Brain microvascular endothelial cell (primary cell): ENCODE results near the gene TSPAN1.

Experiments used
- DNase-seq: peaks from one replicate; pipeline ENCODE4 v3.0.0-alpha.2; 2020
- H3K27ac ChIP-seq: fragments of 250-450 bp; sonication (Bioruptor Pico); 2 replicates; pipeline ENCODE4 v1.5.1; 2020; ENCODE audit warnings: mild to moderate bottlenecking, moderate library complexity
- H3K27me3 ChIP-seq: fragments of 250-450 bp; sonication (Bioruptor Pico); replicated peaks from 2 replicates; pipeline ENCODE4 v1.5.1; 2020; ENCODE audit warnings: mild to moderate bottlenecking
- H3K36me3 ChIP-seq: fragments of 250-450 bp; sonication (Bioruptor Pico); replicated peaks from 2 replicates; pipeline ENCODE4 v1.5.1; 2020; ENCODE audit warnings: mild to moderate bottlenecking
- H3K4me3 ChIP-seq: 2 replicates; pipeline ENCODE4 v1.5.1; 2011; ENCODE audit warnings: low read depth, mild to moderate bottlenecking, control low read depth, low read length, moderate library complexity
- in situ Hi-C: cut with HindIII; loops from 2 replicates; pipeline ENCODE4 v1.10.0; 2017; ENCODE audit warnings: low sequenced_read_pairs, low pct_ligation_motif_present
- TF ChIP-seq, protein P1 (sequence below): IDR thresholded peaks from 2 replicates; pipeline ENCODE4 v1.5.1; 2011; ENCODE audit warnings: low read depth, mild to moderate bottlenecking, moderate library complexity, low read length, control low read depth, inconsistent platforms; ENCODE audit errors: missing control alignments

Gene TSPAN1, protein sequence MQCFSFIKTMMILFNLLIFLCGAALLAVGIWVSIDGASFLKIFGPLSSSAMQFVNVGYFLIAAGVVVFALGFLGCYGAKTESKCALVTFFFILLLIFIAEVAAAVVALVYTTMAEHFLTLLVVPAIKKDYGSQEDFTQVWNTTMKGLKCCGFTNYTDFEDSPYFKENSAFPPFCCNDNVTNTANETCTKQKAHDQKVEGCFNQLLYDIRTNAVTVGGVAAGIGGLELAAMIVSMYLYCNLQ

DNA sequence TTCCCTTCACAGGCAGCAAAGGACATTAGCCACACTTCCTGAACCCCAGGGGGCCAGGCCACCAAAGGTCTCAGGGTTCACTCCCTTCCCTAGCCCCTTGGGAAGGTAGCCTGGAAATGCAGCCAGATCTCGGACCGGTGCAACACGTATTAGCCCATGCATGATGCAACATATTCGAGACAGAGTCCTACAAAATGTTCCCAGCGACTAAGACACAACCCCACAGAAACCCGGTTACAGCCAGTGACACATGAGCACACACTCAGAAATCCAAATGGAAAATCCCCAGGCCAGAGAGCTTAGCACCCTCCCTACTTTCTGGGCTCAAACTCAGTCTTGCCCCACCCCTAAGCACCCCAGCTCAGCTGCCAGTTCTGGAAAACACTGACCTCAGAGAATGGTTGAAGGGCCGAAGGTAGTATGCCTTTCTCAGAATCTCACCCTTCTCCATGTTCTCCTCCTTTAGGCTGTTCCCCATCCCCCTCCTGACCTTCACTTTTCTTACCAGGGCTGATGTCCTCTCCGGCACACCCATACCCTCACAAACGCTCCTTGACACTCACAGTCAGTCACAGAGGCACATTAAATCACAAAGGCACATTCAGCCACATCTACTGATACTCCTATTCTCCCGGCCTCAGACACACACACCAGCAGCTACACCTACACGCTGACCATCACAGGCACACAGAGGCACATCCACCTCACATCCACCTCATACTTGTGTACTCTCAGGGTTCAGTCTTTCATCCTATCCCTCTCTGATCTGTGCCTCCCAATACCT is at the start of gene TSPAN1:
TSPAN1 (plus strand) TSS at position 640 of the 784 bp plus-strand sequence. CDS start 6,021 bp downstream, outside the sequence.
- Histone ChIP-seq H3K36me3 (no peaks in the 10 kb centered on the region), H3K27me3 (no peaks in the 10 kb centered on the region), H3K4me3 (no peak within 1 kb of the TSS), H3K27ac (no peak within 1 kb of the TSS)
- DNase-seq = no peak
- TF ChIP-seq, protein P1, sequence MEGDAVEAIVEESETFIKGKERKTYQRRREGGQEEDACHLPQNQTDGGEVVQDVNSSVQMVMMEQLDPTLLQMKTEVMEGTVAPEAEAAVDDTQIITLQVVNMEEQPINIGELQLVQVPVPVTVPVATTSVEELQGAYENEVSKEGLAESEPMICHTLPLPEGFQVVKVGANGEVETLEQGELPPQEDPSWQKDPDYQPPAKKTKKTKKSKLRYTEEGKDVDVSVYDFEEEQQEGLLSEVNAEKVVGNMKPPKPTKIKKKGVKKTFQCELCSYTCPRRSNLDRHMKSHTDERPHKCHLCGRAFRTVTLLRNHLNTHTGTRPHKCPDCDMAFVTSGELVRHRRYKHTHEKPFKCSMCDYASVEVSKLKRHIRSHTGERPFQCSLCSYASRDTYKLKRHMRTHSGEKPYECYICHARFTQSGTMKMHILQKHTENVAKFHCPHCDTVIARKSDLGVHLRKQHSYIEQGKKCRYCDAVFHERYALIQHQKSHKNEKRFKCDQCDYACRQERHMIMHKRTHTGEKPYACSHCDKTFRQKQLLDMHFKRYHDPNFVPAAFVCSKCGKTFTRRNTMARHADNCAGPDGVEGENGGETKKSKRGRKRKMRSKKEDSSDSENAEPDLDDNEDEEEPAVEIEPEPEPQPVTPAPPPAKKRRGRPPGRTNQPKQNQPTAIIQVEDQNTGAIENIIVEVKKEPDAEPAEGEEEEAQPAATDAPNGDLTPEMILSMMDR = no peak
- in situ Hi-C loops = no loop called here

DNA sequence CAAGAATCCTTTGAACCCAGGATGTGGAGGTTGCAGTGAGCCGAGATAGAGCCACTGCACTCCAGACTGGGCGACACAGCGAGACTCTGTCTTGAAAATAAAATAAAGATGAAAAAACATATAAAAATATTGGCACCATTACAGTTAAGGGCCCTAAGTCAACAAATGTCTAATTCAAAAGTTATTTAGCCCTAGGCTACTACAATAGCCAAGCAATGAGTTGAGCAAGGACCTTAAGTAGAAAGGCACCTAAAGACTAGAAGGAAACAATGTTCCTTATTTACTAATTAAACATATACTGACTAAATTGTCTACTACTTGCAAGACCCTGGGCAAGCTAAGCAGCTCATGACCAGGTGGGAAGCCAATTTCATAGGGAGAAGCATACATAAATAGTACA is 46.5 kb upstream of the TSPAN1 start:
- Histone ChIP-seq H3K4me3 (no peak overlapping the region), H3K27ac (no peak overlapping the region), H3K36me3 (no peaks in the 10 kb centered on the region), H3K27me3 (no peaks in the 10 kb centered on the region)
- in situ Hi-C loops = no loop called here
- TF ChIP-seq, protein P1 = no peak
- no peak for DNase-seq

DNA sequence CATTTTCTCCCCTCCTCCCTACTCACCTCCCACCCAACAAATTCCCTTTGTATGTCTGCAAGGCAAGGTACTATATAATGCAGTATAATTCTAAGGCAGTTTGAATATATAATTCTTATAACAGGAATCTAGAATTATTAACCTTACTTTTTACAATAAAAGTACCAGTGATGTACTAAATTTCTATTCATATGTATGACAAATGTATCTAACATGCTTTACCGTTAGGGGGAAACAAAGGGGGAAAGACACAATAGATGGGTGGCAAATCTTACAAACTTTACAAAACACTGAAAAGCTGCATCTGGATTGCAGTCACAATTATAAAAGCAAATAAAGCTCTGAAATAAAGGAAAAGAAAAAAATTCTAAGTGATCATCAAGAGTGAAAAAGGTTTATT is 44.8 kb upstream of the TSPAN1 start:
- in situ Hi-C loops = no loop called here
- H3K36me3 ChIP-seq = no peaks in the 10 kb centered on the region
- no peak for DNase-seq
- H3K27me3 ChIP-seq = no peaks in the 10 kb centered on the region
- H3K27ac ChIP-seq = no peak overlapping the region
- TF ChIP-seq, protein P1 = no peak
- peak overlapping the region; percentile 72 for H3K4me3 ChIP-seq

DNA sequence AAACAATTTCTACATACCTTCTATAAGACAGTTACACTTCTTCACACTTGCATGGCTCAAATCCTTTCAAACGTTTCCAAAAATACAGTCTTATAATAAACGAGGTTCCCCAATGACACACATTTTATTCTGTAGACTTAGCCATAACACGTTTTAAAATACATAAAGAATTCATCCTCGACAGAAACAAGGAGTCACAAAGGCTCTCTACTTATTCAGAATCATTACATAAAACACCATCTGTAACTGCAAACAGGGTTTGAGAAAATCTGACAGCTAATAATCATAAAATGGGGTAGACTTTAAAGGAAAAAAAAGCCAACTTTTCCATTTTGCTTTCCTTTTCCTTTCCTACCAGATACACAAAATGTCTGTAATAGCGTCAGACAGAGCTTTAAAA is 44.3 kb upstream of the TSPAN1 start:
- DNase-seq = no peak
- Histone ChIP-seq H3K27ac (no peak overlapping the region), H3K4me3 (peak overlapping the region; percentile 72), H3K36me3 (no peaks in the 10 kb centered on the region), H3K27me3 (no peaks in the 10 kb centered on the region)
- in situ Hi-C loops = no loop called here
- TF ChIP-seq, protein P1 = no peak

DNA sequence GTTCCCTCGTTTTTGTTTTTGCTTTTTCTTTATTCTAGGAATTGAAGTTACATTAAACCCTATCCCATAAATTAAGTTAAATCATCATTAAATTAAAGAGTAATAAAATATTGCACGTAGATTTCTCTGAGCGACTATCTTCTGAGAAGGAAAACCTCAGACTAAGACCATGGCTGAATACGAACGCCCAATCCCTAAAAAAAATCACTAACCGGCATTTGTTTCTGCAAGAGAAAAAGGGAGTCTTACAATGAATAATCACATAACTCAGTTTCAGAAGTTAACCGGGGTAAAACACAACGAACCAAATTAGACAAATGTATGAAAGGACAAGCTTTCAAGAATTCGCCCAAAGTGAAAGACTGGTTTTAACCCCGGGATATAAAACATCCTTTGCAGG is 43.8 kb upstream of the TSPAN1 start:
- TF ChIP-seq, protein P1 = no peak
- Histone ChIP-seq H3K4me3 (peak overlapping the region; percentile 72), H3K27ac (no peak overlapping the region), H3K27me3 (no peaks in the 10 kb centered on the region), H3K36me3 (no peaks in the 10 kb centered on the region)
- no peak for DNase-seq
- in situ Hi-C loops = no loop called here
